GM12892 (cell line): ENCODE results near the gene SUGCT.

ENCODE experiments used
- POLR2A ChIP-seq: IDR thresholded peaks from 2 replicates; pipeline ENCODE4 v1.6.1; 2011; ENCODE audit warnings: low read depth, low read length, control low read depth
- POLR2AphosphoS5 ChIP-seq: IDR thresholded peaks from 2 replicates; pipeline ENCODE4 v1.6.1; 2011; ENCODE audit warnings: low read depth, low read length, control low read depth

DNA sequence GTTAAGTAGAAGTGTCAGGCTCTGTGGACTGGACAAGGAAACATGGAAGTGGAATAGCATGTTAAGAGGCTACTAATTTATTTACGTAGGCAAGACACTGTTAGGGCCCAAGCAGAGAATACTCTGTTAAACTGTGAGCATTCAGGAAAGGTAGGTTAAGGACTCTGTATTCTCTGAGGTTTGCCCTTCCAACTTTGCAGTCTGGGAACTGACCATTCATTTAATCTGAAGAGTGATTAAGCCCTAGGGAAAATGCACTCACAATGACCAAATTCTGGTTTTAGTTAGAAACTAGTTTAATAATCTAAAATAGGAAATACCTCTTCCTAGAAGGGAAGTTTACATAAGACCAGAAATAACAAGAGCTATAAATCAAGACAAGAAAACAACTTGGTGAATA lies 266.6 kb downstream of the SUGCT start:
- TF ChIP-seq POLR2A, result no peak
- no peak for TF ChIP-seq POLR2AphosphoS5
